GM04504 (cell line): ENCODE results near the gene SPPL2B.
A peak's percentile ranks its signal among the peaks of the same experiment; 100 is the strongest.
"Not testable (repeated sequence)": the region's sequence is repeated elsewhere in the genome, so short reads cannot be mapped to it uniquely, and the experiment has no call there.

Experiments
- DNase-seq: peaks from one replicate; pipeline ENCODE4 v3.0.0-alpha.2; 2012; ENCODE audit warnings: low read depth

SPPL2B gene

GRCh38 chr19:2382530-2383222 is 54.2 kb downstream of the SPPL2B start:
- DNase-seq: no peak

GRCh38 chr19:2385053-2385721 is 56.7 kb downstream of the SPPL2B start:
- DNase-seq: peak; percentile 82

- DNase-seq: no peak
Measured at GRCh38 chr19:2387367-2388288, 59.1 kb downstream of the SPPL2B start.

GRCh38 chr19:2389594-2389993 is 61.1 kb downstream of the SPPL2B start:
- no peak for DNase-seq

DNA sequence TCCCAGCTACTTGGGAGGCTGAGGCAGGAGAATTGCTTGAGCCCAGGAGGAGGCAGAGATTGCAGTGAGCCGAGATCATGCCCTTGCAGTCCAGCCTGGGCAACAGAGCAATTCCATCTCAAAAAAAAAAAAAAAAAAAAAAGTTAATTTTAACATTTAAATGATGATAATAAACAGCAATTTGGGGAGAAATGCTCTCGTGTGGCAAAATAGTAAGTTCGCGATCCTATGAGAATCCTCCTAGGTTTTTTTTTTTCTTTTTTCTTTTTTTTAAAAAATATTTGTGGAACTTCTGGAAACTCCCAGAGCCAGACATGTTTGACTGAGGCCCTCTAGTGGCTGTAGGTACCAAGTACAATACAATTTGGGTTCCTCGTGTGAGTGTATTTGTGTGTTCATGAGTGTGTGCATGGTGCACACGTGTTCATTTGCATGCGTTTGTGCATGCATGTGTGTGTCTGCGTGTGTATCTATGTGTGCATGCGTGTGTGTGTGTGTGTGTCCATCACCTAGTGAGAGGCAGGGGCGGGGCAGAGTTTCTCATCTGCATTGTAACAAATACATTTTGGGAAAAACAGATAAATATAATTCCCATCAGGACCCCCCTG is 62.7 kb downstream of the SPPL2B start:
- DNase-seq: peak; percentile 50

DNA sequence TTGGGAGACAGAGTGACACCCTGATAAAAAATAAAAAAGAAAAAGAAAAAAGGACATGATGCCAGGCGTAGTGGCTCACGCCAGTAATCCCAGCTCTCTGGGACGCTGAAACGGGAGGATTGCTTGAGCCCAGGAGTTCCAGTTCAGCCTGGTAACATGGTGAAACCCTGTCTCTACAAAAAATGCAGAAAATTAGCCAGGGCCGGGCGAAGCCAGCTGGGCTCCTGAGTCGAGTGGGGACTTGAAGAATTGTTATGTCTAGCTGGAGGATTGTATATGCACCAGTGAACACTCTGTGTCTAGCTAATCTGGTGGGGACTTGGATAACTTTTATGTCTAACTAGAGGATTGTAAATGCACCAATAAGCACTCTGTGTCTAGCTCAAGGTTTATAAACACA is 63.9 kb downstream of the SPPL2B start:
- DNase-seq: no peak

DNA sequence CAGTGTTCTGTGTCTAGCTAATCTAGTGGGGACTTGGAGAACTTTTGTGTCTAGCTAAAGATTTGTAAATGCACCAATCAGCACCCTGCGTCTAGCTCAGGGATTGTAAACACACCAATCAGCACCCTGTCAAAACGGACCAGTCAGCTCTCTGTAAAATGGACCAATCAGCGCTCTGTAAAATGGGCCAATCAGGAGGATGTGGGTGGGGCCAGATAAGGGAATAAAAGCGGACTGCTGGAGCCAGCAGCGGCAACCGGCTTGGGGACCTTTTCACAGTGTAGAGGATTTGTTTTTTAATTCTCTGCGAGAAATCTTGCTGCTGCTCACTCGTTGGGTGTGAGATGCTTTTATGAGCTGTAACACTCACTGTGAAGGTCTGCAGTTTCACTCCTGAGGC is 64.4 kb downstream of the SPPL2B start:
- not testable (repeated sequence) for DNase-seq

- DNase-seq: no peak
Measured at GRCh38 chr19:2394054-2394441, 65.6 kb downstream of the SPPL2B start.

DNA sequence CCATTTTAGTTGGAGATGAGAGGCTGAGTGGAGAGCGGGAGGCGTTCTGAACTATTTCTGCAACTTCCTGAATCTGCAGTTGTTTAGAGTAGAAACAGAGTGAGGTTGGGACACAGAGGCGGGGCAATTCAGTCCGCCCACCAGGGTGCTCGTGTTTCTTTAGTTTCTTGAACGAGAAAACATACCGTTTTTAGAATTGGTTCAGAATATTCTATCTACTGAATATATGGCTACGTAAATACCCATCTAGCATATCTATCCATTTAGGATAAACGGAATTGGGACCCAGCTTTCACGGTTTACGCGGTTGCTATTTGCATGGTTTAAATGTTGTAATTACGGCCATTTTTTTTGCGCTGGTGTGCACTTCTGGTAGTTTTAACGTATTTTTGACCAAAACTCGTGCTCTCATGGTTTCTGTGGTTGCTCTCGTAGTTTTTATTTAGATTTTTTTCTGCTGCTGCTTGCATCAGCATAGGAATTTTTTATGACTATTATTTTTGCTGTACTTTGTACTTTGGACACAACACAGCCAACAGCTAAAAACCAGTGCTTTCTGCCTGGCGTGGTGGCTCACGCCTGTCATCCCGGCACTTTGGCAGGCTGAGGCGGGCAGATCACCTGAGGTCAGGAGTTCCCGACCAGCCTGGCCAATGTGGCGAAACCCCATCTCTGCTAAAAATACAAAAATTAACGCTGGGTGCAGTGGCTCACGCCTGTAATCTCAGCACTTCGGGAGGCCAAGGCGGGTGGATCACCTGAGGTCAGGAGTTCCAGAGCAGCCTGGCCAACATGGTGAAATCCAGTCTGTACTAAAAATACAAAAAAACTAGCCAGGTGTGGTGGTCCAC is 66.2 kb downstream of the SPPL2B start:
- no peak for DNase-seq

DNA sequence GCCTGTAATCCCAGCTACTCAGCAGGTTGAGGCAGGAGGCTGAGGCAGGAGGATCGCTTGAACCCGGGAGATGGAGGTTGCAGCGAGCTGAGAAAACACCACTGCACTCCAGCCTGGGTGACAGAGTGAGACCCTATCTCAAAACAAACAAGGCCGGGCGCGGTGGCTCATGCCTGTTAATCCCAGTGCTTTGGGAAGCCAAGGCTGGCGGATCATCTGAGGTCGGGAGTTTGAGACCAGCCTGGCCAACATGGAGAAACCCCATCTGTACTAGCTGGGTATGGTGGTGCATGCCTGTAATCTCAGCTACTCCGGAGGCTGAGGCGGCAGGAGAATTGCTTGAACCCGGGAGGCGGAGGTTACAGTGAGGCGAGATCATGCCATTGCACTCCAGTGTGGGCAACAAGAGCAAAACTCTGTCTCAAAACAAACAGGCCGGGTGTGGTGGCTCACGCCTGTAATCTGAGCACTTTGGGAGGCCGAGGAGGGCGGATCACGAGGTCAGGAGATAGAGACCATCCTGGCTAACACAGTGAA is 66.9 kb downstream of the SPPL2B start:
- not testable (repeated sequence) for DNase-seq

DNA sequence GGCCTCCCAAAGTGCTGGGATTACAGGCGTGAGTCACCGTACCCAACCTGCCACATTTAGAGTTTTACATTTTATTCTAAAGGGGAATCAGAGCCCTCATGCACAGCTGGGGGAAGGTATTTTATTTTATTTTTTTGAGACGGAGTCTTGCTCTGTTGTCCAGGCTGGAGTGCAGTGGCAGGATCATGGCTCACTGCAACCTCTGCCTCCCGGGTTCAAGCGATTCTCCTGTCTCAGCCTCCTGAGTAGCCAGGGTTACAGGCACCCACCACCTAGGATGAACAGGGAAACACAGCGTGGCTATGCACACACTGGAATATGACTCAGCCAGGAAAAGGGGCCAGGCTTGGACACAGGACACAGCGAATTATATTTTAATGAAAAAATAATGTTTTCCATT is 68.7 kb downstream of the SPPL2B start:
- not testable (repeated sequence) for DNase-seq

DNA sequence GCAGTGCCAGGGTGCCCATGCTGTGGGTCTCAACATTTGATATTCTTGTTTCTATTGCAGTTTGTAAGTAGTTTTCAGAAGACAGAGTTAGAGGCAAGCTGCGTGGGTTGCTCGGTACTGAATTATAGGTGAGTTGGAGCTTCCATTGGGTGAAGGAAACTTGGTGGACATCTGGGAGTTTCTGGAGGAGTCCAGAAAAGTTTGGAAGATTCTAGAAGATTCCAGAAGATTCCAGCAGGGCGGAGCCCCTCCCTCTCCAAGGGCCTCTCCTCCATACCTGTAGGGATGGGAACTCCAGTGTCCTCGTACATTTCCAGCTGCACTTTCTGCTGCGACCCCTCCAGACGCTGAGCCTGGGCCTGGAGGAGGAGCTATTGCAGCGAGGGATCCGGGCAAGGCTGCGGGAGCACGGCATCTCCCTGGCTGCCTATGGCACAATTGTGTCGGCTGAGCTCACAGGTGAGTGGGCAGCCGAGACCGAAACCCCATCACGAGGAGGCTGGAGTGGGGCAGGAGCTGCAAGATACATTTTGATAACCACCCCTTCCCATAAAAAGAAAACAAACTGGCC is 70.3 kb downstream of the SPPL2B start:
- no peak for DNase-seq

DNA sequence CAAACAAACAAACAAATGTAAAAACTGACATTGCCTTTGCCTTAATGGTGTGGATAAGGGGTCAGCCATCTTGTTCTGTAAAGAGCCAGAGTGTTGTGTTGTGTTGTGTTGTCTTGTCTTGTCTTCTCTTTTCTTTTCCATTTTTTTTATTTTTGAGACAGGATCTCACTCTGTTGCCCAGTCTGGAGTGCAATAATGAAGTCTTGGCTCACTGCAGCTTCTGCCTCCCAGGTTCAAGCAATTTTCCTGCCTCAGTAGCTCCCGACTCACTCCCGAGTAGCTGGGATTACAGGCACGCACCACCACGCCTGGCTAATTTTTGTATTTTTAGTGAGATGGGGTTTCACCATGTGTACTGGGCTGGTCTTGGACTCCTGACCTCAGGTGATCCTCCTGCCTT is 71.1 kb downstream of the SPPL2B start:
- no peak for DNase-seq
